Thyroid gland (tissue), 4 donors: Measurements from ENCODE around the gene SNRPB2. TPM values are rescaled to one million over a fixed set of nuclear protein-coding genes. Genes with fewer than 3 reads are reported as not detected.

Source experiments
- DNase-seq, 2 donors: peaks; one replicate each; pipeline ENCODE4 v3.0.0-alpha.2; 2019
- H3K27ac ChIP-seq, 3 donors: fragments of 200-600 bp; sonication (generic); 1 replicate in 2 of 3; 2 replicates in 1 of 3; pipeline ENCODE4 v1.5.1; 2016 to 2019; ENCODE audit warnings: mild to moderate bottlenecking in 1 of 3, moderate library complexity in 1 of 3
- H3K27me3 ChIP-seq: fragments of 200-600 bp; sonication (generic); one replicate; pipeline ENCODE4 v1.5.1; 2019
- H3K36me3 ChIP-seq, 2 donors: fragments of 200-600 bp; sonication (generic); one replicate each; pipeline ENCODE4 v1.5.1; 2016 to 2019
- H3K4me1 ChIP-seq, 2 donors: fragments of 200-600 bp; sonication (generic); one replicate each; pipeline ENCODE4 v1.5.1; 2017 to 2019
- H3K4me3 ChIP-seq, 3 donors: fragments of 200-600 bp; sonication (generic); replicated peaks in 1 of 3; 1 replicate in 2 of 3; 2 replicates in 1 of 3; pipeline ENCODE4 v1.5.1; 2016; ENCODE audit warnings: mild to moderate bottlenecking in 1 of 3
- H3K9me3 ChIP-seq: fragments of 200-600 bp; sonication (generic); one replicate; pipeline ENCODE4 v1.5.1; 2017
- CTCF ChIP-seq, 6 experiments: fragments of 200-600 bp in 3 of 6; fragments of 450-650 bp in 3 of 6; sonication (generic) in 3 of 6; IDR thresholded peaks; one replicate each; pipeline ENCODE4 v1.5.1; 2016 to 2019; ENCODE audit warnings: antibody characterized with exemption in 6 of 6, mild to moderate bottlenecking in 2 of 6, inconsistent platforms in 1 of 6, moderate library complexity in 1 of 6
- POLR2A ChIP-seq, 2 donors: fragments of 450-650 bp; IDR thresholded peaks; one replicate each; pipeline ENCODE4 v1.6.1; 2017; ENCODE audit warnings: antibody characterized with exemption in 2 of 2, mild to moderate bottlenecking in 2 of 2, moderate library complexity in 1 of 2
- WGBS, 2 donors: methylation state at CpG; one replicate each; pipeline ENCODE4 v1.1.5; 2017; 5-methylcytosine and 5-hydroxymethylcytosine counted together
- intact Hi-C: fragments of 100-400 bp; cut with DNase I; formaldehyde crosslinking; loops from one replicate; pipeline ENCODE4 v1.15.1; 2023
- total RNA-seq, 4 donors: library from RNA; depleted of rRNA; stranded (reverse); fragments of >200 nt; gene quantifications; one replicate each; pipeline ENCODE4 v1.2.3, GENCODE V29; 2016

Gene SNRPB2
- total RNA-seq, 4 donors from 2014 or later, result 24.8 to 42.0 (median 35.2) TPM

- H3K27ac ChIP-seq, result no peak overlapping the region
- no peaks in the 10 kb centered on the region for H3K27me3 ChIP-seq
- intact Hi-C loops, result no loop called here
- TF ChIP-seq POLR2A (IDR thresholded peaks at IDR 0.05) (no peak), CTCF (IDR thresholded peaks at IDR 0.05) (peak in 1 of 6 experiments; percentile 7)
- H3K9me3 ChIP-seq, result no peaks in the 10 kb centered on the region
- no peak overlapping the region for H3K4me3 ChIP-seq
- no peaks in the 10 kb centered on the region for H3K36me3 ChIP-seq
- WGBS, 2 donors, result 74 to 82% methylated on average over 3 of the region's 3 CpGs
- H3K4me1 ChIP-seq, result no peaks in the 10 kb centered on the region
- peak; percentile 1 to 3 for DNase-seq
Observed at GRCh38 chr20:16701296-16701695, 28.5 kb upstream of the SNRPB2 start.

- DNase-seq, result no peak
- Histone ChIP-seq H3K4me1 (no peaks in the 10 kb centered on the region), H3K27ac (no peak overlapping the region), H3K36me3 (no peaks in the 10 kb centered on the region), H3K9me3 (no peaks in the 10 kb centered on the region), H3K4me3 (no peak overlapping the region), H3K27me3 (no peaks in the 10 kb centered on the region)
- WGBS, 2 donors, result 74 to 86% methylated on average over 4 of the region's 4 CpGs
- TF ChIP-seq CTCF (IDR thresholded peaks at IDR 0.05), result no peak
- no peak for TF ChIP-seq POLR2A (IDR thresholded peaks at IDR 0.05)
- intact Hi-C loops, result no loop called here
Observed at GRCh38 chr20:16703570-16703969, 26.3 kb upstream of the SNRPB2 start.

GRCh38 chr20:16707674-16708073 is 22.2 kb upstream of the SNRPB2 start:
- no peak overlapping the region for H3K27ac ChIP-seq
- 91 to 100% methylated on average over 3 of the region's 3 CpGs for WGBS, 2 donors
- no peaks in the 10 kb centered on the region for H3K4me1 ChIP-seq
- TF ChIP-seq CTCF (IDR thresholded peaks at IDR 0.05), result no peak
- no peak for TF ChIP-seq POLR2A (IDR thresholded peaks at IDR 0.05)
- H3K4me3 ChIP-seq, result no peak overlapping the region
- intact Hi-C loops, result no loop called here
- DNase-seq, result no peak
- no peaks in the 10 kb centered on the region for H3K36me3 ChIP-seq
- H3K9me3 ChIP-seq, result no peaks in the 10 kb centered on the region
- no peaks in the 10 kb centered on the region for H3K27me3 ChIP-seq

GRCh38 chr20:16708602-16709001 is 21.2 kb upstream of the SNRPB2 start:
- no peaks in the 10 kb centered on the region for H3K4me1 ChIP-seq
- no peak overlapping the region for H3K4me3 ChIP-seq

GRCh38 chr20:16709017-16709416 is 20.8 kb upstream of the SNRPB2 start:
- no peaks in the 10 kb centered on the region for H3K27me3 ChIP-seq
- no peaks in the 10 kb centered on the region for H3K36me3 ChIP-seq
- intact Hi-C loops, result no loop called here
- no peak overlapping the region for H3K27ac ChIP-seq
- DNase-seq, result no peak
- no peaks in the 10 kb centered on the region for H3K9me3 ChIP-seq
- H3K4me3 ChIP-seq, result no peak overlapping the region
- H3K4me1 ChIP-seq, result no peaks in the 10 kb centered on the region
- TF ChIP-seq POLR2A (IDR thresholded peaks at IDR 0.05), result no peak
- TF ChIP-seq CTCF (IDR thresholded peaks at IDR 0.05), result no peak

More at GRCh38 chr20:16708602-16709001, 21.2 kb upstream of the SNRPB2 start:
- no peaks in the 10 kb centered on the region for H3K27me3 ChIP-seq
- H3K9me3 ChIP-seq, result no peaks in the 10 kb centered on the region
- no peaks in the 10 kb centered on the region for H3K36me3 ChIP-seq
- intact Hi-C loops, result no loop called here
- TF ChIP-seq POLR2A (IDR thresholded peaks at IDR 0.05) (no peak), CTCF (IDR thresholded peaks at IDR 0.05) (no peak)
- no peak overlapping the region for H3K27ac ChIP-seq
- no peak for DNase-seq
